GM13976 (cell line): ENCODE measurements around the gene COG3.

ENCODE experiments used
- DNase-seq: peaks from one replicate; pipeline ENCODE4 v3.0.0; 2012; ENCODE audit warnings: low spot score
- in situ Hi-C: fragments of 300-500 bp; cut with MboI; formaldehyde crosslinking; loops from one replicate; pipeline ENCODE4 v1.12.0; 2022; ENCODE audit warnings: low sequenced_read_pairs, mixed read lengths, inconsistent platforms; ENCODE audit not compliant: unreplicated experiment
- TF ChIP-seq, protein P1 (sequence below): IDR thresholded peaks from 2 replicates; pipeline ENCODE4 v1.5.1; 2012; ENCODE audit warnings: borderline replicate concordance, mild to moderate bottlenecking; ENCODE audit not compliant: insufficient read depth; ENCODE audit errors: extremely low read depth, missing control alignments, control extremely low read depth

Gene COG3

DNA sequence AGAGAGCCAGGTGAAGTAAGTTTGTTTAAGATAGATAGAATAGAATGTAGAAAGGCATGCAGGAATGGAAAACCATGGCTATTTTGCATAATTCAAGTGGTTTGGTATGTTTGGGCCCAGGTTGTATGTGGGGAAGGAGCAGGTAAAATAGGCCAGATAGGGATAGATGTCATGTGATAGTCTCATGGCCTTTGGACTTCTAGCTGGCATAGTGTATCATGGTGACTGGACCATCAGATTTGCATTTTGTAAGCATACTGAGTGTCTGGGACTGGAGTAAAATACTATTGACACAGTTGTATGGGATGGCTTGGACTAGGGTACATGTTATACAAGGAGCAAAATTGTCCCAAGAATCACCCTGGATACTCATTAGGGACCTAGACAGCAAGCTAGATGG is 38.9 kb downstream of the COG3 start:
- in situ Hi-C loops: no loop called here
- no peak for DNase-seq
- TF ChIP-seq, protein P1, sequence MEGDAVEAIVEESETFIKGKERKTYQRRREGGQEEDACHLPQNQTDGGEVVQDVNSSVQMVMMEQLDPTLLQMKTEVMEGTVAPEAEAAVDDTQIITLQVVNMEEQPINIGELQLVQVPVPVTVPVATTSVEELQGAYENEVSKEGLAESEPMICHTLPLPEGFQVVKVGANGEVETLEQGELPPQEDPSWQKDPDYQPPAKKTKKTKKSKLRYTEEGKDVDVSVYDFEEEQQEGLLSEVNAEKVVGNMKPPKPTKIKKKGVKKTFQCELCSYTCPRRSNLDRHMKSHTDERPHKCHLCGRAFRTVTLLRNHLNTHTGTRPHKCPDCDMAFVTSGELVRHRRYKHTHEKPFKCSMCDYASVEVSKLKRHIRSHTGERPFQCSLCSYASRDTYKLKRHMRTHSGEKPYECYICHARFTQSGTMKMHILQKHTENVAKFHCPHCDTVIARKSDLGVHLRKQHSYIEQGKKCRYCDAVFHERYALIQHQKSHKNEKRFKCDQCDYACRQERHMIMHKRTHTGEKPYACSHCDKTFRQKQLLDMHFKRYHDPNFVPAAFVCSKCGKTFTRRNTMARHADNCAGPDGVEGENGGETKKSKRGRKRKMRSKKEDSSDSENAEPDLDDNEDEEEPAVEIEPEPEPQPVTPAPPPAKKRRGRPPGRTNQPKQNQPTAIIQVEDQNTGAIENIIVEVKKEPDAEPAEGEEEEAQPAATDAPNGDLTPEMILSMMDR: no peak

DNA sequence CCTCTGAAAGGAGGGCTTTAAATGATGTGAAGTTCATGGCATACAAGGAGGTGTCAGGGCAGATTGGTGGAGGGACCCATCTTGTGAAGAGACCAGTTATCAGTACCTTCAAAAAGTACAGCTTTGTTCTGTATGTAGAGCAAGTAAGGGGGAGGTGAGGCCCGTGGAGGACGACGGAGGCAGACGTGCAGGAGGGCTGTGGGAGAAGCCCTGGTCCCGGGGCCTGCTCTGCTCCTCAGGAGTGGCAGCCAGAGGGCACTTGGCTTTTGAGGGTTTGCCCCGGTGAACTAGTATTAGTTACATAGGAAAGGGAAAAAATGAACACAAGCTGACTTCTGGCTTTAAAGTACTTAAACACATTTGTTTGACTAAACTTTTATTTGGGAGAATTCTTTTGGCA is 42.1 kb downstream of the COG3 start:
- in situ Hi-C loops: no loop called here
- TF ChIP-seq, protein P1: no peak
- no peak for DNase-seq

DNA sequence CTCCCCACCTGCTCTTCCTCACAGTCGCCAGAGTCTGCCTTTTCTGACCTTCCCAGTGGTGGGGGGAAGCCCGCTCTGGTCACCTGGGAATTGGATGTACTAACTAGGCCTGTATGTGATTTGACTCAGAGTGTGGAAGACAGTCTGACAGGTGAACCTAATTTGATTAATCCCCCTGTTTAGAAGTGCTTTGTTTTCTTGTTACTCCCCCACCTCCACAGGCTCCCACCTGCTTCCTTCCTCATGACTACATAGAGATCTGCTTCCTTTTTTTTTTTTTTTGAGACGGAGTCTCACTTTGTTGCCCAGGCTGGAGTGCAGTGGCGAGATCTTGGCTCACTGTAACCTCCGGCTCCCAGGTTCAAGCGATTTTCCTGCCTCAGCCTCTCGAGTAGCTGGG is 44.0 kb downstream of the COG3 start:
- in situ Hi-C loops: no loop called here
- no peak for DNase-seq
- TF ChIP-seq, protein P1: no peak

DNA sequence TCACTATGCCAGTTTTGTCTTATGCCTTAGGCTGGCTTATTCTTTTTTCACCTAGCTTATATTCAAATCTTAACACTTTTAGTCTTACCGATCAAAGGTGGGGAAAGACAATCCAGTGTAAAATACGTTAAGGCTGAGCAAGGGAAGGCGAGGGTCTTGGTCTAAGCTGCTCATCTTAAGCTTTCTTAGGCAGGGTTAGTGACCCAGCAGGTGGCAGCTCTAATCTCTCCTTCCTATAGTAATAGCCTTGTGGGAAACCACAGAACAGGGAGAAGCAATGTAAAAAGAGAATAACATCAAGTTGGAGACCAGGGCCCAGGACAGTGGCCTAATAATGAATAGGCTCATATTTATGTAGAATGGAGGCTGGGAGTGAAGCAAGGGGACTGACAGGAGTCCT is 45.9 kb downstream of the COG3 start:
- TF ChIP-seq, protein P1: no peak
- in situ Hi-C loops: no loop called here
- DNase-seq: no peak

DNA sequence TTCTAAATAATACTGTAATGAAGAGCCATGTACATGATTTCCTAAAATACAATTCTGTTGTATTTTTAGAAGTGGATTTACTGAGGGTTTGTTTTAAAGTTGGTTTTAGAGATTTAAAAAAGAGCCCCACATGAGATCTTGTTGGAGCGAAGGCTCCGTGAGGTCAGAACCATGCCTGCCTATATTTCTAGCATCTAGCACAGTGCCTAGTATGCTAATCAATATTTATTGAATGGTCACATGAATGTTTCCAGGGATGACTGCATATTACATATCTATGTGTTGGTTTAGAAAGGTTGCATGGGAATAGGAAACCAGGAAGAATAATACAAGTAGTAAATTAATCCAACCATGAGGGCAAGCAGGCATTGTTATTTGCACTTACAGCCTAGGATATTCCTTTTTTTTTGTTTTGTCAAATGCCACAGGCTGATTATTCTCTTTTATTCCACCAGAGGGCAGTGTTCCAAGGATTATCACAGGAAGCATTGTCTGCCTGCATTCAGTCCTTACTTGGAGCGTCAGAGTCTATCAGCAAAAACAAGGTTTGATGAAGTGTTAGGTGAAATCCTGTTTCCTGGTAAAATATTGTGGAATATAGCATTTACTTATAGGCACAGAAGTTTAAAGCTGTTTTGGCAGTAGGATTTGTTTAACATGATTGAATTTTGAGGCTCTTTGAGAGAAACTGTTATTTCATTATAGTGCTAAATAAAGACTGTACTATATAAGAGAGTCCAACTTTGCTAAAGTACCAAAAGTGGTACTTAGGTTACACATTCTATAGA is 46.8 kb downstream of the COG3 start:
- DNase-seq: peak; percentile 65
- in situ Hi-C loops: no loop called here
- TF ChIP-seq, protein P1: peak; percentile 68

DNA sequence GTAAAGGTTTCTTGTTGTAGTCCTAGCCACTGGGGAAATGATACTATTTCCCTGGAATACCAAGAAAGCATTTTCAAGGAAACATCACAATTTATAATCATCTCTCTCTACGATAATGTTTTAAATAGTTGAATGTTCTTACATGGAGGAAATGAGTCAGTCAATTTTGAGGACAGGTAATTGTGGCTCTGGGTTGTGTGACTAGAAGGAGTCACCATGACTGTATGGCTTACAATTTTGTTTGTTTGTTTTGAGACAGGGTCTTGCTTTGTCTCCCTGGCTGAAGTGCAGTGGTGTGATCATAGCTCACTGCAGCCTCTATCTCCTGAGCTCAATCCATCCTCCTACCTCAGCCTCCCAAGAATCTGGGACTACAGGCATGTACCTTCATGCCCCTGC is 47.4 kb downstream of the COG3 start:
- in situ Hi-C loops: no loop called here
- TF ChIP-seq, protein P1: no peak
- DNase-seq: no peak
